Measurements from ENCODE around the gene SLC44A1.

SLC44A1 gene

GRCh38 chr9:105275938-105276337 is 31.5 kb downstream of the SLC44A1 start:
- DNase-seq: no peak

GRCh38 chr9:105278751-105279150 is 34.3 kb downstream of the SLC44A1 start:
- DNase-seq: no peak

DNA sequence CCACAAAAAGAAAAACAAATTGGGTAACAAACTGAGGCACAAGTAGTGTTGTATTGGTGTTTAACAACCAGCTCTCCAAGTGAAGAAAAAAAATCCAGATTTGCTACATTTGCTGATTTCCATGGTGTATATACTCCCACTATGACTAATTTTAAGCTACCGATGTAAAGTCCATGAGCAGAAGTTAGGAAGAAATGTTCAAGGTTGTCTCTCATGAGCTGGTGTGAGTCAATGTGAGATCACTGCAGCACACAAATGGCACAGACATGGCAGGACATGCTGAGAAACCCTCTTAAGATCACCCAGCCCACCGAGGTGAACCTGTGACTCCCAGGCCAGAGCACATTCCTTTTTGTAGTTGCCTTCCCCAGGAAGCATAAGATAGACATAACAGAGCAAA is 36.2 kb downstream of the SLC44A1 start:
- no peak for DNase-seq

DNA sequence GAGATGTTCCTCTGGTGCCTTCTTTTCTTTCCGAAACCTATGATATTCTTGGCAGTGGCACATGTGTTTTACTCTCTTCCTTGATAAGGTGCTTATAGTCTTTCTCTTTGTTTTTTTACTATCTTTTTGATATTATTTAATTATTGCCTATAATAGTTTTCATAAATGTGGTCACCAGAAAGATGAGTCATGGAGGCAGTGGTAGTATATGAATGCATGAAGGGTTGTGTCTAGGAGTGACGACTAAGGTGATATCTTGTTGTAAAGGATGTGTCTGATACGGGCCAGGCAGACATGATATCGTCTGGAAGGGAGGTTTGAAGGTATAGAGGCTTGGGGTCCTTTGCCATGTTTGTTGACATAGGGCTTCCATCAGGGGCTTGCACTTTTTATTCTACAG is 36.8 kb downstream of the SLC44A1 start:
- no peak for DNase-seq

GRCh38 chr9:105281926-105282325 is 37.5 kb downstream of the SLC44A1 start:
- no peak for DNase-seq

- DNase-seq: no peak
Measured at GRCh38 chr9:105282870-105283621, 38.6 kb downstream of the SLC44A1 start.

DNA sequence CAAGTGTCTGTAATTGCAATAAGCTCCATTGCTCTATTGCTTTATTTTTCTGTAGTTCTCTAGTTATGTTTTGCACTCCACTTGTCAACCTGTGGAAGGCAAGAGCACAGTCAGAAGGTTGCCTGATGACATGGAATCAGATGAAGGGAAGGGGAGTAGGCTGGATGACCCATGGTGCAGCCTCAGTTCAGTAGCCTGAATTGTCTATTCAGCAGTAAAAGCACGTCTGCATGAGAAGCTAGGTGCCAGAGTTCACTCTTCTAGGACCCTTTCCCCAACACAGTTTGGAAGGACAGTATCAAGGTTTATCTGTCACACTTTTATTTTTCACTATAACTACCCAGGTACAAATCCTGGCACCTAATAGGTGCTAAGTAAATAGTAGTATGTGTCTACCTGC is 39.3 kb downstream of the SLC44A1 start:
- DNase-seq: no peak

- no peak for DNase-seq
Measured at GRCh38 chr9:105284463-105284862, 40.0 kb downstream of the SLC44A1 start.

DNA sequence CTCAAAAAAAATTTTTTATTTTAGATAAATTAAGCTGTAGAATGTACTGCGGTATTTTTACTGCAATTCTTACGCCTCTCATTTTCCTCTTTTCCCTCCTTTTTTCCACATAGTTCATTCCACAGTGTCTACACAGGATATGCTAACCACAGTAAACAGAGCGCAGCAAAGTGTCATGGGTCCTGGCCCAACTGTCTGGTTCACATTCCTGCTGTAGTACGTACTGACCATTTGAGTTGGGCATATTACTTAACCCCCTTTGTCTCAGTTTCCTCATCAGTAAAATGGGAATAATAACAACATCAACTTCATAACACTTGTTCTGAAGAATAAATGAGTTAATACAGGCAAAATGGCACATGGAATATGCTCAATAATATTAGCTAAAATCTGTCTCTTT is 41.6 kb downstream of the SLC44A1 start:
- no peak for DNase-seq

- no peak for DNase-seq
Measured at GRCh38 chr9:105289305-105289704, 44.9 kb downstream of the SLC44A1 start.

DNA sequence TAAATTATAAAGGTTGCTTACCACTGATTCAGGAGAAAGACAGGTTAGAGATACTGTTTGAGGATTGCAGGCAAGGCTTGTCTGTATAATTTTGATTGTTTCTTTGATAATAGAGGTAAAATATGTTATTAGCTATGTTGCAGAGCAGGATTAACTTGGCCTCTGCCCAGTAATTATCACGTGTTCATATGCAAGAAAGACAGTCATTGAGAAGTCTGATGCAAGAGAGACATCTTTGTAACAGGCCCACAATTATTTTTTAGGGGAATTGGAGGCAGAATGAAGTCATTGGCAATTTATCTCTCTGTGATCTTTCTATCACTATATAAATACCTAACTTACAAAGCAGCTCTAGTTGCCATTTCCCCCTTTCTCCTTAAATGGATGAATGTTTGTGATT is 46.0 kb downstream of the SLC44A1 start:
- DNase-seq: no peak

DNA sequence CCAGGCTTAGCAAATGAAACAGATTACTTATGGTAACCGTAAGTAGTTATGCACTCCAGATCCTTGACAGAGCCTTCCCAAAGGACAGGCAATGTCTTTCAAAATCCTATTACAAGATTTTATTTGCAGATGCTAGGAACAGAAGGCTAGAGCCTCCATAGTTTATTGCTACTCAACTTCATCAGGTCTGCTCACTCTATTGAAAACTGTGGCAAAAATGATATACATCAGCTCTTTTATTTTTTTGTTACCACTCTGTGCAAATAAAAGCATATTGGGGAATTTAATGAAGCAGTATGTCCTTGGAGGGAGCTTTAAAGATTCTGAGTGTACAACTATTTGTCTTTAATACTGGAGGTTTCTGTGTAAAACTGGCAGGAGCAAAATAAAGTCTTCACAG is 46.5 kb downstream of the SLC44A1 start:
- no peak for DNase-seq

DNA sequence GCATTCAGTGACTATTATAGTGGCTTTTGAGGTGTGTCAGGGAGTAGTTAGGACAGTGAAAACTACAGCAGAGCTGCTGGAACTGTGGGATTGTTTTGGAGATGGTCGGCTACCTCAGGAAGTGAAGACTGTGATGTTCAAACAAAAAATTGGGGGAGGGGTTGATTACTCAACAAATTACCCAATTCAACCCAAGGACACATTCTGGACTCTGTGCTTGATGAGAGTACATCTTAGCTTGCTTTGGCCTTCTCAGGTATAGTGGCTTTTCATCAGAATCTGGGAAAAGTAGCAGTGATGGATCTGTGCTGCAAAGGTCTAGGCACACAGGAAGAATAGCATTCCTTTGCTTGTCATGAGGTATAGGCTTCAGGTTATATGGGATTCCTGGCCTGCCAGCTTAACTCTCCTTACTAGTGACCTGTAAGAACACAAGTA is 47.0 kb downstream of the SLC44A1 start:
- no peak for DNase-seq

- DNase-seq: no peak
Measured at GRCh38 chr9:105291938-105292337, 47.5 kb downstream of the SLC44A1 start.

GRCh38 chr9:105293408-105293807 is 49.0 kb downstream of the SLC44A1 start:
- no peak for DNase-seq

- no peak for DNase-seq
Measured at GRCh38 chr9:105295201-105295550, 50.7 kb downstream of the SLC44A1 start.

DNA sequence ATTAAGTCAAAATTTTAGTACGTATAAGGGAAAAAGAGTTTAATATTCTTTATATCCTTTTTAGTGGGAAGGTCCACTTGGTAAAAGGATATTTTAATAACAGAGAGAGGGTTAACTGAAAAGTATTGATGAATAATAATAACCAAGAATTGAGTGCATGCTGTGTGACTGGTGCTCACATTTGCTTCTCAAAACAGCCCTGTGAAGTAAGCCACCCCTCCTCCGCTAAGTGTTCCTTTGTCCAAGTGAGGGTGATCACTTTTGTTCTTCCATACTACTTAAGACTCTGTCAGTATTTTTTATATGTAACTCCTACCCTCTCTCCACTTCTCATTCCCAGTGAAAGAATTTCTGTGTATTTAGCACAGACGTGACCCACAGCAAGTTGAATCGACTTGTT is 51.5 kb downstream of the SLC44A1 start:
- no peak for DNase-seq

GRCh38 chr9:105296445-105296844 is 52.0 kb downstream of the SLC44A1 start:
- no peak for DNase-seq

- no peak for DNase-seq
Measured at GRCh38 chr9:105296877-105297287, 52.4 kb downstream of the SLC44A1 start.

DNA sequence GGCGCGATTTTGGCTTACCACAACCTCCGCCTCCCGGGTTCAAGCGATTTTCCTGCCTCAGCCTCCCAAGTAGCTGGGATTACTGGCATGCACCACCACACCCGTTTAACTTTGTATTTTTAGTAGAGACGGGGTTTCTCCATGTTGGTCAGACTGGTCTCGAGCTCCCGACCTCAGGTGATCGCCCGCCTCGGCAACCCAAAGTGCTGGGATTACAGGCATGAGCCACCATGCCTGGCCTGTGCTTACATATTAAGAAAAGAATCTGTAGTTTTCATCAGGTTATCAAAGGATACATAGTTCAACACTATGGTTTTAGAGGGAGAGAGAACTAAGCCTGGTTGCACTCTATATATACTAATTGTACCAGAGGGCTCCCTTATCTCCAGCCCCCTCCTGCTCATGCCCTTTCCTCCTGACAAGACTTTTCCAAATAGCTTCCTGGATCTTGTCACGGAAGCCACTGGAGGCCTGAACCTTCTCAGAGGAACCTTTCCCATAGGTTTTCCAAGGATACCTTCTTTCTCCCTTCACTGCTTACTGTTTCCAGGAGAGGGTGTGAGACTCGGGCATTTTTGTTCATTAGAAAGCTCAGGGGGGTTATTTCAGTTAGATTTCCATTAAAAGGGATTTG is 53.1 kb downstream of the SLC44A1 start:
- no peak for DNase-seq

GRCh38 chr9:105299190-105299854 is 54.9 kb downstream of the SLC44A1 start:
- DNase-seq: no peak

DNA sequence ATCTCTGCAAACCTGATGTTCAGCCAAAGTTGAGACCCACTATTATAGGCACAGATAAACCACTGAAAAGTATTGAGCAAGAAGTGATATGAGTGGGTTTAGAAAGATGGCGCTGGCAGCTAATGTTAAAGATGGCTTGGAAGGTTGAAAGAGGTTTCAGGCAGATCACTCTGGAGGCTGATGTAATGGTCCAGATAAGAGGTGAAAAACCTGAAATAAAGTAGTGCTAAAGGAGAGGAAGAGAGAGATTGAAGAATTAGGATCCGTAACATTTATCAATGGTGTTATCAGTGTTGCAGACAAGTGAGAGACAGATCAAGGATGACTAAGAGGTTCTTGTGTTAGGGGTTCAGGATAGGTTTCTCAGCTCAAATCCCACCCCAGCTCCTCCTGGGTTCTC is 58.3 kb downstream of the SLC44A1 start:
- no peak for DNase-seq

DNA sequence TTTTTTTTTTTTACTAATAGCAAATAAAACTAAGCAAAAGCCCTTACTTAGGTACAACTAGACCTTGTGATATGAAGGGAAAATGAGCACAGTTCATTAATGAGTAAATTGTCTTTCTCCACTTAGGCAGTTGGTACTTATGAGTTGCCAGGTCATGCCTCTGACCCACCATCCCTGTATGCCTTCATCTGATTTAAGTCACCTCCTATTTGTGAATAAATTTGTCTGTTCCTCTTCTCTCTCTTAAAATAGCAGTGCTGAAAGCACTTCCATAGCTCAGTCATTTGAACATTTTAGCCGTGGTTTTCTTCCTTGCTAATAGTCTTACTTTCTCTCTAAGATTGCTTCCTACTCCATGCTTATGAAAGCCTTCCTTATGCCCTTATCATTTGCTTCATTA is 61.4 kb downstream of the SLC44A1 start:
- no peak for DNase-seq

Measured in stimulated activated CD4-positive, alpha-beta T cell treated with anti-CD3 and anti-CD28 coated beads, Interleukin-12 subunit alpha, Interleukin-12 subunit beta, amount 100 ng/mL, for 4 hours (primary cell).